HCT116 (cell line): Measurements from ENCODE around the gene RPS6KA2. TPM values are rescaled to one million over a fixed set of nuclear protein-coding genes. Genes with fewer than 3 reads are reported as not detected.
"Not testable (repeated sequence)": the region's sequence is repeated elsewhere in the genome, so short reads cannot be mapped to it uniquely, and the experiment has no call there.

Experiments used
- ATAC-seq: fragments of 200-7000 bp; cut with Tn5 transposase; 2 replicates; pipeline ENCODE4 v1.9.1; 2020; ENCODE audit warnings: mild to moderate bottlenecking, moderate library complexity
- BruUV-seq: library from RNA; stranded (reverse); fragments of 400-500 nt; replicated peaks from 2 replicates; lab custom pipeline; 2021; lab: Mats Ljungman, UMichigan
- CTCF ChIA-PET: fragments of 300-600 bp; sonication (Branson Sonifier 250); formaldehyde crosslinking; loops from one replicate; lab custom pipeline; 2021; ENCODE audit warnings: antibody characterized with exemption; lab: Charles Lee
- POLR2A ChIA-PET: fragments of 300-600, 350-600 bp; sonication (Branson Sonifier 250); formaldehyde crosslinking; loops from one replicate; lab custom pipeline; 2021; ENCODE audit warnings: antibody characterized with exemption; lab: Charles Lee
- RAD21 ChIA-PET, 2 experiments: fragments of 300-600 bp; sonication (Branson Sonifier 250); formaldehyde crosslinking; loops; one replicate each; lab custom pipeline; 2023; ENCODE audit warnings: low total read pairs in 2 of 2; ENCODE audit not compliant: uncharacterized antibody in 2 of 2, unreplicated experiment in 2 of 2, low non-redundant PET in 1 of 2; lab: Charles Lee
- DNase-seq: peaks from one replicate; pipeline ENCODE4 v3.0.0-alpha.2; 2010; ENCODE audit warnings: low read depth, low spot score
- H2AFZ ChIP-seq: fragments of 200-600 bp; shearing (Covaris generic), sonication (generic); 2 replicates; pipeline ENCODE4 v1.6.1; 2017; ENCODE audit warnings: low read depth, mixed run types, mixed read lengths, antibody characterized with exemption, low read length; ENCODE audit not compliant: poor library complexity, severe bottlenecking
- H3K27ac ChIP-seq: 2 replicates; pipeline ENCODE4 v1.5.1; 2012; ENCODE audit warnings: low read depth, low read length
- H3K27me3 ChIP-seq: fragments of 200-600 bp; sonication (generic); 2 replicates; pipeline ENCODE4 v1.6.1; 2016; ENCODE audit warnings: mixed run types, low read length, mixed read lengths; ENCODE audit not compliant: insufficient read depth
- H3K36me3 ChIP-seq, 2 experiments: fragments of 200-500 bp in 1 of 2; fragments of 200-600 bp in 1 of 2; sonication (Bioruptor generic) in 1 of 2; sonication (generic) in 1 of 2; 2 replicates each; pipeline versions ENCODE4 v1.5.1 to v1.6.1; 2014 to 2016; ENCODE audit warnings: low read length in 2 of 2, inconsistent platforms in 1 of 2, mixed read lengths in 1 of 2, mixed run types in 1 of 2; ENCODE audit not compliant: insufficient read depth in 2 of 2, control insufficient read depth in 1 of 2
- H3K4me1 ChIP-seq, 2 experiments: fragments of 200-600 bp in 1 of 2; sonication (generic) in 1 of 2; 2 replicates each; pipeline versions ENCODE4 v1.5.1 to v1.6.1; 2012 to 2017; ENCODE audit warnings: low read length in 2 of 2, inconsistent platforms in 1 of 2, mild to moderate bottlenecking in 1 of 2, mixed read lengths in 1 of 2, mixed run types in 1 of 2, moderate library complexity in 1 of 2; ENCODE audit not compliant: insufficient read depth in 2 of 2, control insufficient read depth in 1 of 2
- H3K4me2 ChIP-seq: fragments of 200-600 bp; sonication (generic); 2 replicates; pipeline ENCODE4 v1.6.1; 2017; ENCODE audit warnings: mixed run types, low read length, mixed read lengths
- H3K4me3 ChIP-seq, 2 experiments: fragments of 200-600 bp in 1 of 2; sonication (generic) in 1 of 2; replicated peaks in 1 of 2; 2 replicates each; pipeline ENCODE4 v1.5.1; 2011 to 2016; ENCODE audit warnings: low read length in 2 of 2, control low read depth in 1 of 2, low read depth in 1 of 2, mild to moderate bottlenecking in 1 of 2, mixed read lengths in 1 of 2, mixed run types in 1 of 2
- H3K79me2 ChIP-seq: fragments of 200-600 bp; sonication (generic); 2 replicates; pipeline ENCODE4 v1.6.1; 2017; ENCODE audit warnings: mild to moderate bottlenecking, mixed run types, low read length, moderate library complexity, mixed read lengths; ENCODE audit not compliant: insufficient read depth
- H3K9ac ChIP-seq: fragments of 200-600 bp; sonication (generic); 2 replicates; pipeline ENCODE4 v1.6.1; 2016; ENCODE audit warnings: low read length, mixed read lengths
- H3K9me2 ChIP-seq: fragments of 200-600 bp; sonication (generic), shearing (Covaris generic); 2 replicates; pipeline ENCODE4 v1.6.1; 2017; ENCODE audit warnings: mixed run types, mild to moderate bottlenecking, moderate library complexity; ENCODE audit not compliant: insufficient read depth
- H3K9me3 ChIP-seq, 2 experiments: fragments of 200-500 bp in 1 of 2; fragments of 200-600 bp in 1 of 2; sonication (Bioruptor generic) in 1 of 2; sonication (generic) in 1 of 2; 2 replicates each; pipeline ENCODE4 v1.6.1; 2014 to 2017; ENCODE audit warnings: low read length in 2 of 2, mixed read lengths in 2 of 2, inconsistent platforms in 1 of 2, low read depth in 1 of 2, mild to moderate bottlenecking in 1 of 2, mixed run types in 1 of 2, moderate library complexity in 1 of 2; ENCODE audit not compliant: control insufficient read depth in 1 of 2, insufficient read depth in 1 of 2
- H4K20me1 ChIP-seq: fragments of 200-600 bp; sonication (generic), shearing (Covaris generic); 2 replicates; pipeline ENCODE4 v1.6.1; 2017; ENCODE audit warnings: mixed run types, mild to moderate bottlenecking, moderate library complexity; ENCODE audit not compliant: insufficient read depth
- CEBPB ChIP-seq: IDR thresholded peaks from 2 replicates; pipeline ENCODE4 v1.6.1; 2012; ENCODE audit warnings: low read depth
- ELF1 ChIP-seq: IDR thresholded peaks from 2 replicates; pipeline ENCODE4 v1.6.1; 2012; ENCODE audit warnings: low read depth, borderline replicate concordance
- EZH2phosphoT487 ChIP-seq: fragments of 200-600 bp; IDR thresholded peaks from 2 replicates; pipeline ENCODE4 v1.6.1; 2018; ENCODE audit warnings: antibody characterized with exemption, borderline replicate concordance
- JUND ChIP-seq: IDR thresholded peaks from 2 replicates; pipeline ENCODE4 v1.6.1; 2012
- RAD21 ChIP-seq: IDR thresholded peaks from 2 replicates; pipeline ENCODE4 v1.6.1; 2012; ENCODE audit warnings: low read depth, mild to moderate bottlenecking
- SP1 ChIP-seq: IDR thresholded peaks from 2 replicates; pipeline ENCODE4 v1.6.1; 2012; ENCODE audit warnings: low read depth
- YY1 ChIP-seq: IDR thresholded peaks from 2 replicates; pipeline ENCODE4 v1.6.1; 2011; ENCODE audit warnings: low read length, low read depth, moderate library complexity, mild to moderate bottlenecking; ENCODE audit not compliant: insufficient replicate concordance; ENCODE audit errors: extremely low read depth
- ZFX ChIP-seq: fragments of 450-650 bp; IDR thresholded peaks from 2 replicates; pipeline ENCODE4 v1.6.1; 2017
- intact Hi-C: fragments of 100-400 bp; cut with micrococcal nuclease; formaldehyde crosslinking; loops from 2 replicates; pipeline ENCODE4 v1.10.0; 2022
- total RNA-seq: library from RNA; stranded (reverse); gene quantifications from one replicate; pipeline ENCODE4 v1.2.1, GENCODE V29; 2021; ENCODE audit not compliant: unreplicated experiment
- TF ChIP-seq, protein P1 (sequence below): IDR thresholded peaks from 2 replicates; pipeline ENCODE4 v1.6.1; 2011; ENCODE audit warnings: mild to moderate bottlenecking, low read length, moderate library complexity; ENCODE audit not compliant: insufficient replicate concordance; ENCODE audit errors: extremely low read depth

Gene RPS6KA2
- total RNA-seq, 1 experiment from 2014 or later, result 8.5 TPM

- H3K9ac ChIP-seq, result no peak overlapping the region
- CTCF ChIA-PET, result no interaction called here
- no TSS peak for BruUV-seq
- H3K27ac ChIP-seq, result no peak overlapping the region
- DNase-seq (no peak), ATAC-seq (no peak)
- H4K20me1 ChIP-seq, result no peaks in the 10 kb centered on the region
- intact Hi-C loops, result no loop called here
- no peak overlapping the region for H3K4me2 ChIP-seq
- no peak overlapping the region for H3K4me3 ChIP-seq
- H3K9me3 ChIP-seq, result no peaks in the 10 kb centered on the region
- RAD21 ChIA-PET, result no interaction called here
- POLR2A ChIA-PET, result no interaction called here
- no peak for TF ChIP-seq SP1
- TF ChIP-seq YY1, result no peak
- TF ChIP-seq JUND, result no peak
- TF ChIP-seq ZFX, result no peak
- H3K79me2 ChIP-seq, result no peaks in the 10 kb centered on the region
- H2AFZ ChIP-seq, result no peak overlapping the region
- no peaks in the 10 kb centered on the region for H3K9me2 ChIP-seq
- H3K27me3 ChIP-seq, result no peaks in the 10 kb centered on the region
- no peaks in the 10 kb centered on the region for H3K4me1 ChIP-seq
- H3K36me3 ChIP-seq, result no peaks in the 10 kb centered on the region
Observed at GRCh38 chr6:166582258-166582657, 44.8 kb downstream of the RPS6KA2 start.

GRCh38 chr6:166581801-166582200 lies 45.2 kb downstream of the RPS6KA2 start:
- RAD21 ChIA-PET, H3K27ac ChIP-seq, intact Hi-C loops, POLR2A ChIA-PET, H3K36me3 ChIP-seq, H3K9me3 ChIP-seq, H3K79me2 ChIP-seq, H3K9ac ChIP-seq, CTCF ChIA-PET, H3K27me3 ChIP-seq, ATAC-seq, BruUV-seq, H3K4me1 ChIP-seq, H3K4me2 ChIP-seq, H2AFZ ChIP-seq, H4K20me1 ChIP-seq, DNase-seq, H3K9me2 ChIP-seq, H3K4me3 ChIP-seq: not testable (repeated sequence)

DNA sequence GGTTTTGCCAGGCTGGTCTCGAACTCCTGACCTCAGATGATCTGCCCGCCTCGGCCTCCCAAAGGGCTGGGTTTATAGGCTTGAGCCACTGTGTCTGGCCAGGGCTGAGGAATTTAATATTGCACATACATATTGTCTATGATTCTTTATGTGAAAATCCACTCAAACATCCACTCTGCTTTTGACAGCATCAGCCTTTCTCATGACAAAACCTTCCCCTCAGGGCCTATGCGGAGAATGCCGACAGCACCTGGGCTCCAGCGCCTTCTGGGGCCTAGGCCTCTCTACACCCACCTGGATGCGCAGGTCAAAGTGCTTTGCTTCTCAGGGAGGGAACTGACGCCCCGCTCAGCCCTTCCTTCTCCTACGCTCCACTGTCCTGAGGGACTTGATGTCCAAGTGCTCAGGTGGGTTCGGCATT lies 46.0 kb downstream of the RPS6KA2 start:
- BruUV-seq, result no TSS peak
- ATAC-seq (no peak), DNase-seq (no peak)
- intact Hi-C loops, result no loop called here
- H2AFZ ChIP-seq, result no peak overlapping the region
- no peak overlapping the region for H3K9ac ChIP-seq
- ChIA-PET CTCF (no interaction called here), RAD21 (no interaction called here), POLR2A (no interaction called here)
- no peak overlapping the region for H3K4me2 ChIP-seq
- TF ChIP-seq RAD21, result no peak
- TF ChIP-seq CEBPB, result no peak
- no peak for TF ChIP-seq ELF1
- no peak for TF ChIP-seq EZH2phosphoT487
- TF ChIP-seq, protein P1, sequence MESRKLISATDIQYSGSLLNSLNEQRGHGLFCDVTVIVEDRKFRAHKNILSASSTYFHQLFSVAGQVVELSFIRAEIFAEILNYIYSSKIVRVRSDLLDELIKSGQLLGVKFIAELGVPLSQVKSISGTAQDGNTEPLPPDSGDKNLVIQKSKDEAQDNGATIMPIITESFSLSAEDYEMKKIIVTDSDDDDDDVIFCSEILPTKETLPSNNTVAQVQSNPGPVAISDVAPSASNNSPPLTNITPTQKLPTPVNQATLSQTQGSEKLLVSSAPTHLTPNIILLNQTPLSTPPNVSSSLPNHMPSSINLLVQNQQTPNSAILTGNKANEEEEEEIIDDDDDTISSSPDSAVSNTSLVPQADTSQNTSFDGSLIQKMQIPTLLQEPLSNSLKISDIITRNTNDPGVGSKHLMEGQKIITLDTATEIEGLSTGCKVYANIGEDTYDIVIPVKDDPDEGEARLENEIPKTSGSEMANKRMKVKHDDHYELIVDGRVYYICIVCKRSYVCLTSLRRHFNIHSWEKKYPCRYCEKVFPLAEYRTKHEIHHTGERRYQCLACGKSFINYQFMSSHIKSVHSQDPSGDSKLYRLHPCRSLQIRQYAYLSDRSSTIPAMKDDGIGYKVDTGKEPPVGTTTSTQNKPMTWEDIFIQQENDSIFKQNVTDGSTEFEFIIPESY, result no peak
- no peaks in the 10 kb centered on the region for H3K27me3 ChIP-seq
- H3K36me3 ChIP-seq, result no peaks in the 10 kb centered on the region
- no peaks in the 10 kb centered on the region for H3K79me2 ChIP-seq
- no peaks in the 10 kb centered on the region for H4K20me1 ChIP-seq
- H3K4me3 ChIP-seq, result no peak overlapping the region
- H3K9me3 ChIP-seq, result no peaks in the 10 kb centered on the region
- H3K4me1 ChIP-seq, result no peaks in the 10 kb centered on the region
- H3K9me2 ChIP-seq, result no peaks in the 10 kb centered on the region
- H3K27ac ChIP-seq, result no peak overlapping the region
